Sigmoid colon (tissue), 7 donors: ENCODE data around the gene CCDC146. TPM values are rescaled to one million over a fixed set of nuclear protein-coding genes. Genes with fewer than 3 reads are reported as not detected.
"Not testable (repeated sequence)": the region's sequence is repeated elsewhere in the genome, so short reads cannot be mapped to it uniquely, and the experiment has no call there.

Experiments
- DNase-seq: peaks from one replicate; pipeline ENCODE4 v3.0.0-alpha.2; 2019
- H3K27ac ChIP-seq, 4 donors: fragments of 200-600 bp; sonication (generic); one replicate each; pipeline ENCODE4 v1.5.1; 2016 to 2019; ENCODE audit warnings: mild to moderate bottlenecking in 1 of 4
- H3K27me3 ChIP-seq, 3 donors: fragments of 200-600 bp; sonication (generic); one replicate each; pipeline ENCODE4 v1.5.1; 2019; ENCODE audit warnings: mild to moderate bottlenecking in 1 of 3
- H3K36me3 ChIP-seq, 4 donors: fragments of 200-600 bp; sonication (generic); one replicate each; pipeline ENCODE4 v1.5.1; 2016 to 2019
- H3K4me1 ChIP-seq, 4 donors: fragments of 200-600 bp; sonication (generic); one replicate each; pipeline ENCODE4 v1.5.1; 2017 to 2019
- H3K4me3 ChIP-seq, 4 donors: fragments of 200-600 bp; sonication (generic); one replicate each; pipeline ENCODE4 v1.5.1; 2017 to 2019; ENCODE audit warnings: mild to moderate bottlenecking in 2 of 4, moderate library complexity in 1 of 4
- H3K9me3 ChIP-seq, 4 donors: fragments of 200-600 bp in 3 of 4; sonication (generic) in 3 of 4; one replicate each; pipeline versions ENCODE4 v1.5.1 to v1.6.1; 2013 to 2019
- CTCF ChIP-seq, 4 experiments: fragments of 450-650 bp in 3 of 4; fragments of 200-600 bp in 1 of 4; IDR thresholded peaks; one replicate each; pipeline ENCODE4 v1.5.1; 2016 to 2019; ENCODE audit warnings: antibody characterized with exemption in 4 of 4, mild to moderate bottlenecking in 3 of 4, moderate library complexity in 2 of 4
- WGBS, 2 donors: extraction: QIAGEN DNeasy Blood & Tissue Kit; methylation state at CpG; one replicate each; pipeline ENCODE4 v1.1.7; 2013; 5-methylcytosine and 5-hydroxymethylcytosine counted together
- intact Hi-C: fragments of 100-400 bp; cut with DNase I; formaldehyde crosslinking; loops from one replicate; pipeline ENCODE4 v1.15.1; 2023
- polyA plus RNA-seq, 3 donors: library from polyadenylated mRNA; stranded (reverse); fragments of 200-250 nt; gene quantifications; one replicate each; pipeline ENCODE4 v1.2.3, GENCODE V29; 2013
- total RNA-seq, 4 donors: library from RNA; depleted of rRNA; stranded (reverse); fragments of >200 nt; gene quantifications; one replicate each; pipeline ENCODE4 v1.1.0, GENCODE V29; 2016
- donor health status: healthy with polysubstance abuse.
- donor health status: Bipolar disorder and iron deficiency.
- donor health status: healthy.

CCDC146 gene
- total and polyA plus RNA-seq, 7 donors = 2.3 to 45.7 (median 18.4) TPM

- peak overlapping the region; percentile 20 to 70 (median 50) for H3K27ac ChIP-seq
- H3K9me3 ChIP-seq, DNase-seq, intact Hi-C loops, H3K27me3 ChIP-seq, H3K36me3 ChIP-seq, H3K4me3 ChIP-seq: not testable (repeated sequence)
- 66 to 69% methylated on average over 3 of the region's 3 CpGs for WGBS, 2 donors
- peaks cover 0 to 15% (median 7%) of the 10 kb centered on the region in 4 donors for H3K4me1 ChIP-seq
Measured at GRCh38 chr7:77107659-77108058, 14.8 kb upstream of the CCDC146 start.

GRCh38 chr7:77108362-77108761, 14.1 kb upstream of the CCDC146 start:
- intact Hi-C loops, H3K27ac ChIP-seq: not testable (repeated sequence)

GRCh38 chr7:77112719-77113306, 9.6 kb upstream of the CCDC146 start:
- intact Hi-C loops, H3K27ac ChIP-seq, H3K27me3 ChIP-seq, DNase-seq, H3K36me3 ChIP-seq, H3K9me3 ChIP-seq, H3K4me1 ChIP-seq, H3K4me3 ChIP-seq: not testable (repeated sequence)
- peak in 1 of 4 experiments; percentile 35 for TF ChIP-seq CTCF (IDR thresholded peaks at IDR 0.05)
- WGBS, 2 donors = 27 to 45% methylated on average over 2 of the region's 2 CpGs

More at GRCh38 chr7:77108362-77108761, 14.1 kb upstream of the CCDC146 start:
- not testable (repeated sequence) for H3K4me3 ChIP-seq, H3K27me3 ChIP-seq, H3K36me3 ChIP-seq, DNase-seq, H3K9me3 ChIP-seq
- peaks cover 0 to 15% (median 7%) of the 10 kb centered on the region in 4 donors for H3K4me1 ChIP-seq
- 82 to 99% methylated on average over 1 of the region's 1 CpG for WGBS, 2 donors

GRCh38 chr7:77125486-77125885, 3.1 kb downstream of the CCDC146 start:
- DNase-seq, H3K4me3 ChIP-seq, H3K9me3 ChIP-seq, H3K27ac ChIP-seq, H3K36me3 ChIP-seq, H3K27me3 ChIP-seq: not testable (repeated sequence)
- H3K4me1 ChIP-seq = peaks cover 0 to 21% (median 15%) of the 10 kb centered on the region in 4 donors
- intact Hi-C loops = loop anchor here (2.0 to 5.0 kb wide), 2 partner anchors 122 to 207 kb away; no protein-coding TSS in a partner anchor
- WGBS, 2 donors = 8 to 62% methylated on average over 1 of the region's 1 CpG

GRCh38 chr7:77127009-77127408, 4.6 kb downstream of the CCDC146 start:
- DNase-seq, H3K27me3 ChIP-seq, H3K4me3 ChIP-seq, H3K36me3 ChIP-seq, H3K9me3 ChIP-seq: not testable (repeated sequence)
- intact Hi-C loops = loop anchor here (5.0 kb wide), 1 partner anchor 120 kb away; no protein-coding TSS in a partner anchor
- H3K27ac ChIP-seq = peak overlapping the region in 3 of 4 donors; percentile 4 to 64 (median 27)
- 83 to 84% methylated on average over 9 of the region's 9 CpGs for WGBS, 2 donors
- peaks cover 0 to 11% (median 6%) of the 10 kb centered on the region in 4 donors for H3K4me1 ChIP-seq

- not testable (repeated sequence) for H3K27me3 ChIP-seq, H3K9me3 ChIP-seq, H3K36me3 ChIP-seq, H3K4me3 ChIP-seq, DNase-seq
- H3K4me1 ChIP-seq = peaks cover 0 to 11% (median 3%) of the 10 kb centered on the region in 4 donors
- 65 to 87% methylated on average over 5 of the region's 7 CpGs for WGBS, 2 donors
- H3K27ac ChIP-seq = peak overlapping the region; percentile 59 to 71 (median 67)
- intact Hi-C loops = loop anchor here (5.0 kb wide), 1 partner anchor 119 kb away; no protein-coding TSS in a partner anchor
Measured at GRCh38 chr7:77128582-77129410, 6.4 kb downstream of the CCDC146 start.

GRCh38 chr7:77131781-77132180, 9.4 kb downstream of the CCDC146 start:
- H3K27me3 ChIP-seq, H3K27ac ChIP-seq, H3K4me3 ChIP-seq, DNase-seq, intact Hi-C loops, H3K4me1 ChIP-seq, H3K9me3 ChIP-seq, H3K36me3 ChIP-seq: not testable (repeated sequence)
- WGBS, 2 donors = 97 to 100% methylated on average over 1 of the region's 3 CpGs

- H3K27me3 ChIP-seq, H3K9me3 ChIP-seq, H3K4me1 ChIP-seq, DNase-seq, intact Hi-C loops, H3K27ac ChIP-seq, H3K4me3 ChIP-seq, H3K36me3 ChIP-seq: not testable (repeated sequence)
- 94 to 95% methylated on average over 2 of the region's 2 CpGs for WGBS, 2 donors
Measured at GRCh38 chr7:77138668-77139067, 16.3 kb downstream of the CCDC146 start.

GRCh38 chr7:77140291-77140690, 17.9 kb downstream of the CCDC146 start:
- H3K27ac ChIP-seq, H3K27me3 ChIP-seq, H3K36me3 ChIP-seq, intact Hi-C loops, DNase-seq, H3K9me3 ChIP-seq, H3K4me3 ChIP-seq, H3K4me1 ChIP-seq: not testable (repeated sequence)
- WGBS, 2 donors = 68 to 91% methylated on average over 3 of the region's 4 CpGs

GRCh38 chr7:77152232-77152631, 29.8 kb downstream of the CCDC146 start:
- H3K27ac ChIP-seq, H3K4me1 ChIP-seq, H3K27me3 ChIP-seq, DNase-seq, H3K9me3 ChIP-seq, H3K36me3 ChIP-seq, intact Hi-C loops, H3K4me3 ChIP-seq: not testable (repeated sequence)

- WGBS, 2 donors = 55 to 66% methylated on average over 3 of the region's 3 CpGs
- intact Hi-C loops, H3K36me3 ChIP-seq, H3K27me3 ChIP-seq, DNase-seq, H3K9me3 ChIP-seq, H3K4me3 ChIP-seq: not testable (repeated sequence)
- peaks cover 0 to 10% (median 7%) of the 10 kb centered on the region in 4 donors for H3K4me1 ChIP-seq
- peak overlapping the region in 1 of 4 donors; percentile 39 for H3K27ac ChIP-seq
Measured at GRCh38 chr7:77154917-77155464, 32.6 kb downstream of the CCDC146 start.
